Fibroblast of lung (primary cell): Measurements from ENCODE around the gene PCBP3. TPM values are rescaled to one million over a fixed set of nuclear protein-coding genes. Genes with fewer than 3 reads are reported as not detected.
"Not testable (repeated sequence)": the region's sequence is repeated elsewhere in the genome, so short reads cannot be mapped to it uniquely, and the experiment has no call there.

Experiments used
- DNase-seq, 2 donors: peaks; one replicate each; pipeline versions ENCODE4 v3.0.0 to v3.0.0-alpha.2; 2010; ENCODE audit warnings: low read depth in 2 of 2
- H2AFZ ChIP-seq: 2 replicates; pipeline ENCODE4 v1.5.1; 2012; ENCODE audit warnings: low read length, control low read depth, inconsistent platforms
- H3K27ac ChIP-seq: 2 replicates; pipeline ENCODE4 v1.5.1; 2011; ENCODE audit warnings: low read length, control low read depth; ENCODE audit not compliant: insufficient read depth
- H3K27me3 ChIP-seq: 2 replicates; pipeline ENCODE4 v1.5.1; 2011; ENCODE audit warnings: mild to moderate bottlenecking, low read length; ENCODE audit not compliant: control insufficient read depth, insufficient read depth
- H3K36me3 ChIP-seq: 2 replicates; pipeline ENCODE4 v1.5.1; 2011; ENCODE audit warnings: low read length; ENCODE audit not compliant: control insufficient read depth, insufficient read depth
- H3K4me1 ChIP-seq: 2 replicates; pipeline ENCODE4 v1.5.1; 2011; ENCODE audit warnings: low read length; ENCODE audit not compliant: control insufficient read depth, insufficient read depth; ENCODE audit errors: extremely low read depth
- H3K4me2 ChIP-seq: 2 replicates; pipeline ENCODE4 v1.5.1; 2011; ENCODE audit warnings: low read length, control low read depth; ENCODE audit not compliant: insufficient read depth; ENCODE audit errors: extremely low read depth
- H3K4me3 ChIP-seq, 4 experiments: fragments of 200-600 bp in 1 of 4; sonication (generic) in 1 of 4; replicated peaks in 1 of 4; 2 replicates each; pipeline ENCODE4 v1.5.1; 2011 to 2016; ENCODE audit warnings: low read length in 4 of 4, low read depth in 3 of 4, mild to moderate bottlenecking in 3 of 4, control low read depth in 2 of 4, inconsistent platforms in 1 of 4, mixed read lengths in 1 of 4; ENCODE audit not compliant: insufficient read depth in 1 of 4; ENCODE audit errors: control extremely low read depth in 1 of 4
- H3K79me2 ChIP-seq: 2 replicates; pipeline ENCODE4 v1.5.1; 2012; ENCODE audit warnings: mild to moderate bottlenecking, low read length, inconsistent platforms; ENCODE audit not compliant: control insufficient read depth, insufficient read depth
- H3K9ac ChIP-seq: 2 replicates; pipeline ENCODE4 v1.5.1; 2011; ENCODE audit warnings: mild to moderate bottlenecking, low read length, control low read depth; ENCODE audit not compliant: insufficient read depth
- H3K9me3 ChIP-seq: 2 replicates; pipeline ENCODE4 v1.5.1; 2012; ENCODE audit warnings: low read depth, low read length; ENCODE audit not compliant: control insufficient read depth, insufficient read depth
- H4K20me1 ChIP-seq: 2 replicates; pipeline ENCODE4 v1.5.1; 2011; ENCODE audit warnings: low read length; ENCODE audit not compliant: control insufficient read depth, insufficient read depth; ENCODE audit errors: extremely low read depth
- EZH2 ChIP-seq: IDR thresholded peaks from 2 replicates; pipeline ENCODE4 v1.5.1; 2012; ENCODE audit warnings: low read length, control low read depth, mild to moderate bottlenecking; ENCODE audit errors: missing control alignments
- polyA plus RNA-seq, 2 donors: library from polyadenylated mRNA; depleted of rRNA in 1 of 2; stranded (reverse) in 1 of 2; unstranded in 1 of 2; fragments of >200 nt; gene quantifications; 2 replicates each; pipeline ENCODE4 v1.2.1, GENCODE V29; 2011 to 2012; ENCODE audit warnings: missing spikeins in 1 of 2
- total RNA-seq: library from RNA; depleted of rRNA; stranded (reverse); fragments of >200 nt; gene quantifications from 2 replicates; pipeline ENCODE4 v1.2.1, GENCODE V29; 2014
- TF ChIP-seq, protein P1 (sequence below), 2 donors: IDR thresholded peaks in 1 of 2; conservative IDR thresholded peaks in 1 of 2; 1 replicate in 1 of 2; 2 replicates in 1 of 2; pipeline ENCODE4 v1.5.1; 2011 to 2012; ENCODE audit warnings: low read length in 2 of 2, control low read depth in 1 of 2, inconsistent platforms in 1 of 2, low read depth in 1 of 2, mild to moderate bottlenecking in 1 of 2

The PCBP3 gene
- total and polyA plus RNA-seq, 2 donors (not counting 1 experiment from before 2014, with no cell fraction given), result 0.51 to 1.7 TPM

DNA sequence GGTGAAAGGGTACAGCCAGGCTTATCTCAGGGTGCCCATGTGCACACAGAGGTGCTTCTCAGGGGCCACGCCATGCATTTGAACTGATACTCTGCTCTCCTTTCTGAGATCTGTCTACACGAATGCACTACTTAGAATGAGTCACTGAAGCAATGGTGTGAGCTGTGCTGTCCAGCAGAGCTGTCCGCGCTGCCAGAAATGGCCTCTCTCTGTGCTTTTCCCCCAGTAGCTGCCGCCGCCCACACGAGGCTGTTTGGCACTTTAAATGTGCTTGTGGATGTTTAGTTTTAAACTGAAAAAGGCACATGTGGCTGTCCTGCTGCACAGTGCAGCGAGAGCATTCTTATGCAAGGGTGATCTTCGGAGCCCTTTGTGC, 250.9 kb downstream of the PCBP3 start:
- no peak overlapping the region for H3K9ac ChIP-seq
- peak overlapping the region; percentile 44 for H3K4me2 ChIP-seq
- no peak overlapping the region for H2AFZ ChIP-seq
- DNase-seq, result peak; percentile 81 to 87
- TF ChIP-seq, protein P1, sequence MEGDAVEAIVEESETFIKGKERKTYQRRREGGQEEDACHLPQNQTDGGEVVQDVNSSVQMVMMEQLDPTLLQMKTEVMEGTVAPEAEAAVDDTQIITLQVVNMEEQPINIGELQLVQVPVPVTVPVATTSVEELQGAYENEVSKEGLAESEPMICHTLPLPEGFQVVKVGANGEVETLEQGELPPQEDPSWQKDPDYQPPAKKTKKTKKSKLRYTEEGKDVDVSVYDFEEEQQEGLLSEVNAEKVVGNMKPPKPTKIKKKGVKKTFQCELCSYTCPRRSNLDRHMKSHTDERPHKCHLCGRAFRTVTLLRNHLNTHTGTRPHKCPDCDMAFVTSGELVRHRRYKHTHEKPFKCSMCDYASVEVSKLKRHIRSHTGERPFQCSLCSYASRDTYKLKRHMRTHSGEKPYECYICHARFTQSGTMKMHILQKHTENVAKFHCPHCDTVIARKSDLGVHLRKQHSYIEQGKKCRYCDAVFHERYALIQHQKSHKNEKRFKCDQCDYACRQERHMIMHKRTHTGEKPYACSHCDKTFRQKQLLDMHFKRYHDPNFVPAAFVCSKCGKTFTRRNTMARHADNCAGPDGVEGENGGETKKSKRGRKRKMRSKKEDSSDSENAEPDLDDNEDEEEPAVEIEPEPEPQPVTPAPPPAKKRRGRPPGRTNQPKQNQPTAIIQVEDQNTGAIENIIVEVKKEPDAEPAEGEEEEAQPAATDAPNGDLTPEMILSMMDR (conservative IDR thresholded peaks at IDR 0.05 in 1 of 2, IDR thresholded peaks at IDR 0.05 in 1 of 2; ENCODE audit: low read depth in 1 of 2, low read length in 2 of 2), result no peak
- no peak for TF ChIP-seq EZH2
- no peaks in the 10 kb centered on the region for H3K36me3 ChIP-seq
- H3K79me2 ChIP-seq, result no peaks in the 10 kb centered on the region
- H3K27ac ChIP-seq, result no peak overlapping the region
- H3K4me3 ChIP-seq, result no peak overlapping the region
- no peaks in the 10 kb centered on the region for H4K20me1 ChIP-seq
- no peaks in the 10 kb centered on the region for H3K9me3 ChIP-seq
- H3K27me3 ChIP-seq, result peaks cover 4% of the 10 kb centered on the region
- peaks cover 2% of the 10 kb centered on the region for H3K4me1 ChIP-seq

DNA sequence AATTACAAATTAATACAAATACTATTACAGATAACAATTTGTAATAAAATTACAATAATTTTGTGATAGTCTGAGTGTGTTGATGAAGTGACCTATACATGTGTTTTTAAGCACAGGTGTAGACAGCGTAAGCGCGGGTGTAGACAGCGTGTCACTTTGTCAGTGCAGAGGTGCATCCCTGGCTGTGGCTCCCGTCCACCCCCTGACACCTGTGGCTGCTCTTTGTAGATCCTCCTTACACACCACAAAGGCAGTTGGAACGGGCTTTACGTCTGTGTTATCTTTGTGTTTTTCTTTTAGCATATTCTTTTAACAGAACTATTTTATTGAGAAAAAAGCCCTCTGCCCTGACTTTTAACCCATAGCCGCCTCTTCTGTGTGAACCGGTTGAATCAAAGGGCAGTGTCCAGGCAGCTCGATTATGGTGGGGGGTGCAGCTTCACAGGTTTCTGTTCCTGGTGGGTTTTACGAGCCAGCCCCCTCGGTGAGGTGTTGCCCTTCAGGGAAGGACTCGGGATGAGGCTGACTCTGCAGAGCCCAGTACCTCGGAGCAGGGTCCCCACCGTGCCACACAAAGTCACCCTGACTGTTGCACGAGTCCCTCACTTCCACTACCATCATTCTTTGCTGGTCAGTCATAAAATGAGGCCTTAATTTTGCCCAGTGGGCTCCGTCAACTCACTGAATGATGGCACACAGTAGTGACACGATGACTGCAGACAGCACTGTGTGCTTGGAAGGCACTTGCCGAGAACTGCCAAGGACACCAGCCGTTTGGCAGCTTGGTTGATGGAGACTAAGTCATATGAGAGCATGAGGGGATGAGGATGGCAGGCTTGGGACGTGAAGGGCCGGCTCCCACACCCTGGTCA, 251.6 kb downstream of the PCBP3 start:
- H3K4me2 ChIP-seq, result peak overlapping the region; percentile 44
- peaks cover 2% of the 10 kb centered on the region for H3K4me1 ChIP-seq
- no peaks in the 10 kb centered on the region for H3K79me2 ChIP-seq
- DNase-seq, result no peak
- no peak overlapping the region for H3K27ac ChIP-seq
- no peaks in the 10 kb centered on the region for H3K9me3 ChIP-seq
- H3K36me3 ChIP-seq, result no peaks in the 10 kb centered on the region
- TF ChIP-seq, protein P1 (conservative IDR thresholded peaks at IDR 0.05 in 1 of 2, IDR thresholded peaks at IDR 0.05 in 1 of 2; ENCODE audit: low read depth in 1 of 2, low read length in 2 of 2), result no peak
- no peak for TF ChIP-seq EZH2
- H3K27me3 ChIP-seq, result peaks cover 2% of the 10 kb centered on the region
- H2AFZ ChIP-seq, result no peak overlapping the region
- H3K4me3 ChIP-seq, result no peak overlapping the region
- H4K20me1 ChIP-seq, result no peaks in the 10 kb centered on the region
- H3K9ac ChIP-seq, result no peak overlapping the region

DNA sequence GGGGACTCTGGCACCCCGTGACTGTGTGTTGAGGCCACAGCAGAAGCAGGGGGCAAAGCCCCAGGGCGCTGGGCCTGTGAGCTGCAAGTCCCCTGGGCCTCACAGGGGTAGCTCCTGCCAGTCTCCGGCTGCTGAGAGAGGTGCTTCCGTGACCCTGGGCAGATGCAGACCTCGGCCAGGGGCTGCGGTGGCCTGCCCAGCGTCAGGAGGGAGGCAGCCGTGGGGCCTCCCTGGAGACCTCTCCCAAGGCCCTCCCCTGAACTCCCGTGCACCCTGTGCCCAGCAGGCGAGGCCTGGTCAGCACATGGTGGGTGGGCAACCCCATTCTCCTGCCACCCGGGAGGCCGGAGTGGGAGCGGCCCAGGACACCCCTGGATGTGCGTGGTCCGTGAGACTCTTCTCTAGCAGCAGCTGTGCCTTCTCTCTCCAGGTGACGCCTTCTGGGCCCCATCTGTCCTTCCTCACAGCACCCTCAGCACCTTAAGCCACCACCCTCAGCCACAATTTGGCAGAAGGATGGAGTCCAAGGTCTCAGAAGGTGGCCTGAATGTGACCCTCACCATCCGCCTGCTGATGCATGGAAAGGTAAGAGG, 252.3 kb downstream of the PCBP3 start:
- Histone ChIP-seq H3K9ac (no peak overlapping the region), H3K4me3 (no peak overlapping the region), H2AFZ (no peak overlapping the region), H3K27ac (no peak overlapping the region), H3K4me2 (no peak overlapping the region), H3K9me3 (no peaks in the 10 kb centered on the region), H3K4me1 (peaks cover 2% of the 10 kb centered on the region), H3K79me2 (no peaks in the 10 kb centered on the region), H4K20me1 (no peaks in the 10 kb centered on the region), H3K36me3 (no peaks in the 10 kb centered on the region), H3K27me3 (peaks cover 2% of the 10 kb centered on the region)
- no peak for DNase-seq
- TF ChIP-seq EZH2, result no peak
- TF ChIP-seq, protein P1 (conservative IDR thresholded peaks at IDR 0.05 in 1 of 2, IDR thresholded peaks at IDR 0.05 in 1 of 2; ENCODE audit: low read depth in 1 of 2, low read length in 2 of 2), result no peak

DNA sequence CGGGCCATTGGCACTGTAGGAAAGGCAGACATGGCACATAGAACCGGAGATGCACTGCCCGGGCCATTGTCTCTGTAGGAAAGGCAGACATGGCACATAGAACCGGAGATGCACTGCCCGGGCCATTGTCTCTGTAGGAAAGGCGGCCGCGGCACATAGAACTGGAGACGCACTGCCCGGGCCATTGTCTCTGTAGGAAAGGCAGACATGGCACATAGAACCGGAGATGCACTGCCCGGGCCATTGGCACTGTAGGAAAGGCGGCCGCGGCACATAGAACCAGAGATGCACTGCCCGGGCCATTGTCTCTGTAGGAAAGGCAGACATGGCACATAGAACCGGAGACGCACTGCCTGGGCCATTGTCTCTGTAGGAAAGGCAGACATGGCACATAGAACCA, 252.9 kb downstream of the PCBP3 start:
- not testable (repeated sequence) for H3K36me3 ChIP-seq, H3K27me3 ChIP-seq, H3K4me3 ChIP-seq, H2AFZ ChIP-seq, H3K4me1 ChIP-seq, DNase-seq, H3K4me2 ChIP-seq, H3K9me3 ChIP-seq, H3K9ac ChIP-seq, H3K27ac ChIP-seq, H4K20me1 ChIP-seq, H3K79me2 ChIP-seq
